WTC11 (cell line): Measurements from ENCODE around the gene DAND5. TPM values are rescaled to one million over a fixed set of nuclear protein-coding genes. Genes with fewer than 3 reads are reported as not detected.

Source experiments
- ATAC-seq: fragments of 200-7000 bp; cut with Tn5 transposase; 2 replicates; pipeline ENCODE4 v1.10.0; 2021; ENCODE audit warnings: mild to moderate bottlenecking, moderate library complexity
- CTCF ChIA-PET: fragments of 300-600 bp; sonication (Branson Sonifier 250); formaldehyde crosslinking; loops from one replicate; lab custom pipeline; 2021; ENCODE audit warnings: antibody characterized with exemption; lab: Charles Lee
- POLR2A ChIA-PET: fragments of 350-600 bp; sonication (Branson Sonifier 250); formaldehyde crosslinking; loops from one replicate; lab custom pipeline; 2021; ENCODE audit warnings: antibody characterized with exemption; lab: Charles Lee
- DNase-seq: peaks from one replicate; pipeline ENCODE4 v3.0.0; 2021; ENCODE audit warnings: low spot score
- H3K27ac Mint-ChIP-seq: 2 replicates; pipeline ENCODE4 v1.8.0; 2021; ENCODE audit warnings: mixed read lengths
- H3K27me3 Mint-ChIP-seq: 2 replicates; pipeline ENCODE4 v1.8.0; 2021; ENCODE audit warnings: low read depth, mild to moderate bottlenecking, moderate library complexity, mixed read lengths
- H3K36me3 Mint-ChIP-seq: 2 replicates; pipeline ENCODE4 v1.8.0; 2021; ENCODE audit warnings: mixed read lengths
- H3K4me1 Mint-ChIP-seq: 2 replicates; pipeline ENCODE4 v1.8.0; 2022; ENCODE audit warnings: mixed read lengths
- H3K4me3 Mint-ChIP-seq: 2 replicates; pipeline ENCODE4 v1.8.0; 2021; ENCODE audit warnings: mild to moderate bottlenecking, moderate library complexity, mixed read lengths
- H3K9me3 Mint-ChIP-seq: 2 replicates; pipeline ENCODE4 v1.8.0; 2021; ENCODE audit warnings: mixed read lengths
- ATF3 ChIP-seq: sonication (generic); formaldehyde crosslinking; conservative IDR thresholded peaks from 2 replicates; pipeline ENCODE4 v1.8.1; 2022; ENCODE audit warnings: mild to moderate bottlenecking, missing genetic modification reagents
- FOXJ3 ChIP-seq: sonication (generic); formaldehyde crosslinking; IDR thresholded peaks from 2 replicates; pipeline ENCODE4 v1.9.0; 2021; ENCODE audit warnings: missing genetic modification reagents, mild to moderate bottlenecking, borderline replicate concordance
- FOXP1 ChIP-seq: sonication (generic); formaldehyde crosslinking; IDR thresholded peaks from 2 replicates; pipeline ENCODE4 v1.8.0; 2022; ENCODE audit warnings: missing genetic modification reagents, mild to moderate bottlenecking, moderate library complexity, borderline replicate concordance
- KAT7 ChIP-seq: sonication (generic); formaldehyde crosslinking; IDR thresholded peaks from 2 replicates; pipeline ENCODE4 v1.8.1; 2023; ENCODE audit warnings: missing genetic modification reagents, mild to moderate bottlenecking, borderline replicate concordance
- NFYB ChIP-seq: sonication (generic); formaldehyde crosslinking; conservative IDR thresholded peaks from 2 replicates; pipeline ENCODE4 v1.8.0; 2022; ENCODE audit warnings: low read depth, missing genetic modification reagents
- RELA ChIP-seq: sonication (generic); formaldehyde crosslinking; IDR thresholded peaks from 2 replicates; pipeline ENCODE4 v1.8.1; 2022; ENCODE audit warnings: missing genetic modification reagents, mild to moderate bottlenecking, borderline replicate concordance
- SMAD3 ChIP-seq: sonication (generic); formaldehyde crosslinking; IDR thresholded peaks from 2 replicates; pipeline ENCODE4 v1.8.0; 2022; ENCODE audit warnings: missing genetic modification reagents, mild to moderate bottlenecking, borderline replicate concordance
- TEAD1 ChIP-seq: sonication (generic); formaldehyde crosslinking; IDR thresholded peaks from 2 replicates; pipeline ENCODE4 v1.8.0; 2022; ENCODE audit warnings: mild to moderate bottlenecking, missing genetic modification reagents
- USF2 ChIP-seq: sonication (generic); formaldehyde crosslinking; IDR thresholded peaks from 2 replicates; pipeline ENCODE4 v1.8.1; 2023; ENCODE audit warnings: mild to moderate bottlenecking, missing genetic modification reagents, moderate library complexity
- ZNF396 ChIP-seq: fragments of 250-450 bp; sonication (Bioruptor Pico); IDR thresholded peaks from 2 replicates; pipeline ENCODE4 v1.8.0; 2021; ENCODE audit warnings: mild to moderate bottlenecking, moderate library complexity, borderline replicate concordance
- total RNA-seq: library from RNA; stranded (reverse); gene quantifications from 3 replicates; pipeline ENCODE4 v1.2.3, GENCODE V29; 2021
- TF ChIP-seq, protein P1 (sequence below): fragments of 250-450 bp; sonication (Bioruptor Pico); IDR thresholded peaks from 2 replicates; pipeline ENCODE4 v1.9.0; 2021; ENCODE audit warnings: mild to moderate bottlenecking
- TF ChIP-seq, protein P2 (sequence below): sonication (generic); formaldehyde crosslinking; IDR thresholded peaks from 2 replicates; pipeline ENCODE4 v1.8.1; 2022; ENCODE audit warnings: low read depth, mild to moderate bottlenecking, moderate library complexity, missing genetic modification reagents, borderline replicate concordance
- TF ChIP-seq, protein P3 (sequence below): sonication (generic); formaldehyde crosslinking; IDR thresholded peaks from 2 replicates; pipeline ENCODE4 v1.8.0; 2022; ENCODE audit warnings: mild to moderate bottlenecking, missing genetic modification reagents
- TF ChIP-seq, protein P4 (sequence below): sonication (generic); formaldehyde crosslinking; IDR thresholded peaks from 2 replicates; pipeline ENCODE4 v1.8.0; 2022; ENCODE audit warnings: mild to moderate bottlenecking, missing genetic modification reagents

The DAND5 gene
- total RNA-seq, 1 experiment from 2014 or later: 0.22 TPM

DNA sequence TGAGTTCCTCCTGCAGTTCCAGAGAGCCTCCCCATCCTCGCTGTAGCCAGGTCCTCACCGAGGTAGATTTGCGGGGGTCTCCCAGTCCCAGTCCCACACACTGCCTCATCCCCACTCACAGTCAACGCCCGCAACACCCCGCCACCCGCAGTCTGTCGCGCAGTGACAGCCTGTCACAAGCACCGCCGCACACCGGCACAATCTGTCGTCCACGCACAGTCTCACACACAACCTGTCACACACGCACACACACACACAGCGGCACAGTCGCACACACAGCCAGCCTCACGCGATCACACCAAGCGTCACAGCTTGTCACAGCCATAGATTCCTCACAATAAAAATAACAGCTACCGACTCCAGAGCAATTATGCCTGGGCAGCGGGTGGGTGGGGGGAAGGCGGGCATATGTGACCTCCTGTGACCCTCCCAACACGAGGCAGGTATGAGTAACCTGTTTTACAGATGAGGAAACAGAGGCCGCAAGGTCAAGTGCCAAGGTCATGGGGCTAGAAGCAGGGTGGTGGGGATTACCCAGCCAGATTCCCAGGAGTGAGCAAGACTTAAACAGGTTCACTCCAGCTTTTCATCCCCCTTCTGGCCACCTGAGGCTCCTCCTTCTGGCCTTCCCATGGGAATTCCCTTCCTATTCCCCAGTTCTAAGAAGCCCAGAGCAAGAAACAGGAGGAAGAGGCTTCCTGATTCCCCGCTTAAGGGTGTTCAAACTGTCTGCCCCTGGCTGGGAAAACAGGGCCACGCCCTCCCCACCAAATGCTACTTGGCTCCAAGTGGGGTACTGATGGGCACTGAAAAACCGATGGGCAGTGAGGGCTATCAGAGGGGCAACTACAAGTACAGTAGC, 39.8 kb downstream of the DAND5 start:
- Mint-ChIP-seq H3K27me3 (peaks cover 98% of the 10 kb centered on the region), H3K4me1 (peaks cover 29% of the 10 kb centered on the region), H3K27ac (no peak overlapping the region), H3K4me3 (no peak overlapping the region), H3K36me3 (peaks cover 3% of the 10 kb centered on the region; the same call in 1 of the 2 replicates)
- DNase-seq (no peak), ATAC-seq (no peak)
- CTCF ChIA-PET: interaction anchor here (0.6 to 3.2 kb wide), 11 partner anchors 9 to 86 kb away, joined by 3 to 28 read pairs (median 8); no protein-coding TSS in a partner anchor
- TF ChIP-seq ATF3 (0 out of 2 replicates have a peak, but pooled peaks have one; percentile 19), KAT7 (no peak)
- TF ChIP-seq, all 79 proteins: peak for 1
- POLR2A ChIA-PET: no interaction called here
- no peaks in the 10 kb centered on the region for H3K9me3 Mint-ChIP-seq

- H3K9me3 Mint-ChIP-seq: no peaks in the 10 kb centered on the region
- peak; percentile 20 for ATAC-seq
- TF ChIP-seq RELA (CRISPR knock-in tag) (no peak), NFYB (CRISPR knock-in tag) (no peak), FOXJ3 (CRISPR knock-in tag) (0 out of 2 replicates have a peak, but pooled peaks have one; percentile 26), TEAD1 (CRISPR knock-in tag) (no peak), FOXP1 (CRISPR knock-in tag) (peak; percentile 73; the same call in 1 of the 2 replicates), ZNF396 (CRISPR knock-in tag) (no peak), SMAD3 (0 out of 2 replicates have a peak, but pooled peaks have one; percentile 60), USF2 (CRISPR knock-in tag) (0 out of 2 replicates have a peak, but pooled peaks have one; percentile 34)
- TF ChIP-seq, protein P1, sequence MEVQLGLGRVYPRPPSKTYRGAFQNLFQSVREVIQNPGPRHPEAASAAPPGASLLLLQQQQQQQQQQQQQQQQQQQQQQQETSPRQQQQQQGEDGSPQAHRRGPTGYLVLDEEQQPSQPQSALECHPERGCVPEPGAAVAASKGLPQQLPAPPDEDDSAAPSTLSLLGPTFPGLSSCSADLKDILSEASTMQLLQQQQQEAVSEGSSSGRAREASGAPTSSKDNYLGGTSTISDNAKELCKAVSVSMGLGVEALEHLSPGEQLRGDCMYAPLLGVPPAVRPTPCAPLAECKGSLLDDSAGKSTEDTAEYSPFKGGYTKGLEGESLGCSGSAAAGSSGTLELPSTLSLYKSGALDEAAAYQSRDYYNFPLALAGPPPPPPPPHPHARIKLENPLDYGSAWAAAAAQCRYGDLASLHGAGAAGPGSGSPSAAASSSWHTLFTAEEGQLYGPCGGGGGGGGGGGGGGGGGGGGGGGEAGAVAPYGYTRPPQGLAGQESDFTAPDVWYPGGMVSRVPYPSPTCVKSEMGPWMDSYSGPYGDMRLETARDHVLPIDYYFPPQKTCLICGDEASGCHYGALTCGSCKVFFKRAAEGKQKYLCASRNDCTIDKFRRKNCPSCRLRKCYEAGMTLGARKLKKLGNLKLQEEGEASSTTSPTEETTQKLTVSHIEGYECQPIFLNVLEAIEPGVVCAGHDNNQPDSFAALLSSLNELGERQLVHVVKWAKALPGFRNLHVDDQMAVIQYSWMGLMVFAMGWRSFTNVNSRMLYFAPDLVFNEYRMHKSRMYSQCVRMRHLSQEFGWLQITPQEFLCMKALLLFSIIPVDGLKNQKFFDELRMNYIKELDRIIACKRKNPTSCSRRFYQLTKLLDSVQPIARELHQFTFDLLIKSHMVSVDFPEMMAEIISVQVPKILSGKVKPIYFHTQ: no peak
- TF ChIP-seq, protein P2, sequence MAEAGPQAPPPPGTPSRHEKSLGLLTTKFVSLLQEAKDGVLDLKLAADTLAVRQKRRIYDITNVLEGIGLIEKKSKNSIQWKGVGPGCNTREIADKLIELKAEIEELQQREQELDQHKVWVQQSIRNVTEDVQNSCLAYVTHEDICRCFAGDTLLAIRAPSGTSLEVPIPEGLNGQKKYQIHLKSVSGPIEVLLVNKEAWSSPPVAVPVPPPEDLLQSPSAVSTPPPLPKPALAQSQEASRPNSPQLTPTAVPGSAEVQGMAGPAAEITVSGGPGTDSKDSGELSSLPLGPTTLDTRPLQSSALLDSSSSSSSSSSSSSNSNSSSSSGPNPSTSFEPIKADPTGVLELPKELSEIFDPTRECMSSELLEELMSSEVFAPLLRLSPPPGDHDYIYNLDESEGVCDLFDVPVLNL (CRISPR knock-in tag): 0 out of 2 replicates have a peak, but pooled peaks have one; percentile 47
- TF ChIP-seq, protein P3, sequence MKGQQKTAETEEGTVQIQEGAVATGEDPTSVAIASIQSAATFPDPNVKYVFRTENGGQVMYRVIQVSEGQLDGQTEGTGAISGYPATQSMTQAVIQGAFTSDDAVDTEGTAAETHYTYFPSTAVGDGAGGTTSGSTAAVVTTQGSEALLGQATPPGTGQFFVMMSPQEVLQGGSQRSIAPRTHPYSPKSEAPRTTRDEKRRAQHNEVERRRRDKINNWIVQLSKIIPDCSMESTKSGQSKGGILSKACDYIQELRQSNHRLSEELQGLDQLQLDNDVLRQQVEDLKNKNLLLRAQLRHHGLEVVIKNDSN: peak; percentile 45; the same call in 1 of the 2 replicates
- TF ChIP-seq, protein P4, sequence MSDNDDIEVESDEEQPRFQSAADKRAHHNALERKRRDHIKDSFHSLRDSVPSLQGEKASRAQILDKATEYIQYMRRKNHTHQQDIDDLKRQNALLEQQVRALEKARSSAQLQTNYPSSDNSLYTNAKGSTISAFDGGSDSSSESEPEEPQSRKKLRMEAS: peak; percentile 68; the same call in 1 of the 2 replicates
- TF ChIP-seq, all 79 proteins: peak for 7
- peaks cover 98% of the 10 kb centered on the region for H3K27me3 Mint-ChIP-seq
- H3K4me3 Mint-ChIP-seq: peak overlapping the region; percentile 49
- ChIA-PET CTCF (interaction anchor here (0.6 to 3.2 kb wide), 14 partner anchors 10 to 538 kb away, joined by 3 to 28 read pairs (median 6); no protein-coding TSS in a partner anchor), POLR2A (interaction anchor here (0.6 to 1.1 kb wide), 3 partner anchors 38 to 145 kb away, joined by 3 read pairs; no protein-coding TSS in a partner anchor)
- DNase-seq: peak; percentile 40
- no peak overlapping the region for H3K27ac Mint-ChIP-seq
- peaks cover 3% of the 10 kb centered on the region; the same call in 1 of the 2 replicates for H3K36me3 Mint-ChIP-seq
- H3K4me1 Mint-ChIP-seq: peaks cover 38% of the 10 kb centered on the region
Observed at GRCh38 chr19:13010038-13010991, 40.9 kb downstream of the DAND5 start.
